K562 (cell line): Measurements from ENCODE around the gene HSPA5. TPM values are rescaled to one million over a fixed set of nuclear protein-coding genes. Genes with fewer than 3 reads are reported as not detected.

Source experiments
- ARNT ChIP-seq, 2 experiments: fragments of 450-650 bp; IDR thresholded peaks; 2 replicates each; pipeline ENCODE4 v1.6.1; 2016; ENCODE audit warnings: mild to moderate bottlenecking in 1 of 2
- BMI1 ChIP-seq: fragments of 150-350 bp; IDR thresholded peaks from 2 replicates; pipeline ENCODE4 v1.6.1; 2014; ENCODE audit warnings: low read length
- E2F8 ChIP-seq: fragments of 450-650 bp; IDR thresholded peaks from 2 replicates; pipeline ENCODE4 v1.7.1; 2018; ENCODE audit warnings: mild to moderate bottlenecking, low read depth; ENCODE audit not compliant: partially characterized antibody
- GABPA ChIP-seq: fragments of 200-800 bp; sonication (Bioruptor generic); conservative IDR thresholded peaks from 2 replicates; pipeline ENCODE4 v1.6.1; 2016; ENCODE audit warnings: low read depth, missing genetic modification characterization, missing compliant biosample characterization
- MAFK ChIP-seq: IDR thresholded peaks from 2 replicates; pipeline ENCODE4 v1.6.1; 2011; ENCODE audit warnings: low read length, improper control_type of control experiment
- MTA3 ChIP-seq: fragments of 450-650 bp; formaldehyde crosslinking; IDR thresholded peaks from 2 replicates; pipeline ENCODE4 v1.6.1; 2017; ENCODE audit warnings: mild to moderate bottlenecking, borderline replicate concordance
- MYC ChIP-seq, 2 experiments: fragments of 250-450 bp in 1 of 2; sonication (Bioruptor Pico) in 1 of 2; IDR thresholded peaks; 2 replicates each; pipeline versions ENCODE4 v1.5.1 to v1.6.1; 2012 to 2021; ENCODE audit warnings: low read depth in 2 of 2, borderline replicate concordance in 1 of 2, improper control_type of control experiment in 1 of 2, low read length in 1 of 2, mild to moderate bottlenecking in 1 of 2, moderate library complexity in 1 of 2
- NBN ChIP-seq: fragments of 450-650 bp; IDR thresholded peaks from 2 replicates; pipeline ENCODE4 v1.6.1; 2016; ENCODE audit warnings: low read depth, mild to moderate bottlenecking
- NFE2 ChIP-seq: IDR thresholded peaks from 2 replicates; pipeline ENCODE4 v1.6.1; 2014; ENCODE audit warnings: antibody characterized with exemption, low read depth
- RUNX1 ChIP-seq: sonication (generic); IDR thresholded peaks from 2 replicates; pipeline ENCODE4 v1.6.1; 2016; ENCODE audit warnings: antibody characterized with exemption, low read depth
- SMARCA4 ChIP-seq: fragments of 450-650 bp; IDR thresholded peaks from 2 replicates; pipeline ENCODE4 v1.6.1; 2016
- SREBF1 ChIP-seq: fragments of 150-350 bp; IDR thresholded peaks from 2 replicates; pipeline ENCODE4 v1.6.1; 2014; ENCODE audit warnings: antibody characterized with exemption, low read depth, low read length, borderline replicate concordance
- ZNF133 ChIP-seq: fragments of 250-450 bp; sonication (Bioruptor Pico); IDR thresholded peaks from 2 replicates; pipeline ENCODE4 v1.4.0; 2020; ENCODE audit warnings: mild to moderate bottlenecking
- ZNF24 ChIP-seq: fragments of 450-650 bp; IDR thresholded peaks from 2 replicates; pipeline ENCODE4 v1.6.1; 2016
- ZNF311 ChIP-seq: fragments of 250-450 bp; sonication (Bioruptor Pico); IDR thresholded peaks from 2 replicates; pipeline ENCODE4 v1.4.0; 2020; ENCODE audit warnings: mild to moderate bottlenecking, moderate library complexity
- ZNF609 ChIP-seq: sonication (generic); formaldehyde crosslinking; IDR thresholded peaks from 2 replicates; pipeline ENCODE4 v1.8.1; 2023; ENCODE audit warnings: missing genetic modification reagents, mild to moderate bottlenecking, borderline replicate concordance
- ZNF644 ChIP-seq: fragments of 200-800 bp; sonication (Bioruptor generic); IDR thresholded peaks from 2 replicates; pipeline ENCODE4 v1.6.1; 2016; ENCODE audit warnings: low read depth, missing genetic modification characterization, missing compliant biosample characterization
- ZNF76 ChIP-seq: fragments of 250-450 bp; sonication (Bioruptor Pico); IDR thresholded peaks from 2 replicates; pipeline ENCODE4 v1.4.0; 2020; ENCODE audit warnings: mild to moderate bottlenecking, moderate library complexity, borderline replicate concordance
- ZNF766 ChIP-seq: fragments of 200-800 bp; sonication (Bioruptor generic); conservative IDR thresholded peaks from 2 replicates; pipeline ENCODE4 v1.6.1; 2016; ENCODE audit warnings: missing genetic modification characterization, missing compliant biosample characterization
- polyA plus RNA-seq, 8 experiments: library from polyadenylated mRNA; depleted of rRNA in 4 of 8; stranded (reverse) in 5 of 8; unstranded in 3 of 8; fragments of >200 nt; fragmentation: Nextera tagmentation in 2 of 8; fragmentation: Illumina TruSeq in 1 of 8; extraction: Ambion mirVana in 2 of 8; extraction: Trizol in 1 of 8; gene quantifications; 2 replicates each; pipeline versions ENCODE4 v1.2.1 to v1.2.3, GENCODE V29; 2011 to 2014; ENCODE audit warnings: inconsistent platforms in 1 of 8, missing spikeins in 1 of 8
- total RNA-seq, 7 experiments: library from RNA; depleted of rRNA in 6 of 7; stranded (reverse); fragments of >200 nt in 6 of 7; fragmentation: Illumina TruSeq in 2 of 7; extraction: Trizol in 2 of 7; gene quantifications; 2 replicates each; pipeline versions ENCODE4 v1.2.1 to v1.2.3, GENCODE V29; 2011 to 2021; ENCODE audit warnings: low replicate concordance in 1 of 7
- TF ChIP-seq, protein P1 (sequence below): sonication (generic); formaldehyde crosslinking; IDR thresholded peaks from 2 replicates; pipeline ENCODE4 v1.8.1; 2022; ENCODE audit warnings: missing genetic modification reagents

HSPA5 gene
- total and polyA plus RNA-seq, 9 of the 15 experiments (the other 6 are each of a cell fraction or from before 2014, with no cell fraction given), result 48.0 to 265 (median 113) TPM

DNA sequence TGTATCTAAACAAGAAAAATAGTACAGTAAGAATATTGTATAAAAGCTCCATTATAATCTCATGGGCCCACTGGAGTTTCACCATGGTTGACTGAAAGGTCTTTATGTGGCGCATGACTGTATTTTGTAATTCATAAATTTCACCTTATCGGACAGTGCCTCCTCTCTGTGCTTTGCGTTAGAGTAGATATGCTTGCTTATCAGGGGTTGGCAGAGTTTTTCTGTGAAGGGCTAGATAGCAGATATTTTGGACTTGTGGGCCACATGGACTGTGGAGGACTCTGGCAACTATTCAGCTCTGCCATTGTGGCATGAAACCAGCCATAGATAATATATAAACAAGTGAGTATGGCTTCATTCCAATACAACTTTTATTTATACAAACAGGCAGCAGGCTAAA, 43.7 kb upstream of the HSPA5 start (continued):
- peak; percentile 98 for TF ChIP-seq MYC (IDR thresholded peaks at IDR 0.05; ENCODE audit: low read depth, low read length)
- no peak for TF ChIP-seq MYC (CRISPR knock-in tag; IDR thresholded peaks at IDR 0.05; ENCODE audit: borderline replicate concordance, low read depth)
- TF ChIP-seq ZNF311 (CRISPR knock-in tag), result peak; percentile 92
- TF ChIP-seq, protein P1, sequence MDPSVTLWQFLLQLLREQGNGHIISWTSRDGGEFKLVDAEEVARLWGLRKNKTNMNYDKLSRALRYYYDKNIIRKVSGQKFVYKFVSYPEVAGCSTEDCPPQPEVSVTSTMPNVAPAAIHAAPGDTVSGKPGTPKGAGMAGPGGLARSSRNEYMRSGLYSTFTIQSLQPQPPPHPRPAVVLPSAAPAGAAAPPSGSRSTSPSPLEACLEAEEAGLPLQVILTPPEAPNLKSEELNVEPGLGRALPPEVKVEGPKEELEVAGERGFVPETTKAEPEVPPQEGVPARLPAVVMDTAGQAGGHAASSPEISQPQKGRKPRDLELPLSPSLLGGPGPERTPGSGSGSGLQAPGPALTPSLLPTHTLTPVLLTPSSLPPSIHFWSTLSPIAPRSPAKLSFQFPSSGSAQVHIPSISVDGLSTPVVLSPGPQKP (CRISPR knock-in tag), result no peak
- no peak for TF ChIP-seq BMI1
- peak; percentile 99 for TF ChIP-seq ZNF644 (tag)
- peak; percentile 97 to 98 for TF ChIP-seq ARNT (IDR thresholded peaks at IDR 0.05)
- TF ChIP-seq NFE2, result peak; percentile 51; the same call in 1 of the 2 replicates
- no peak for TF ChIP-seq SREBF1
- peak; percentile 91 for TF ChIP-seq MTA3
- TF ChIP-seq NBN, result peak; percentile 70; the same call in 1 of the 2 replicates
- 0 out of 2 replicates have a peak, but pooled peaks have one; percentile 20 for TF ChIP-seq GABPA (tag)
- peak; percentile 98 for TF ChIP-seq ZNF766 (CRISPR knock-in tag)
- TF ChIP-seq ZNF76 (CRISPR knock-in tag), result peak; percentile 81; the same call in 1 of the 2 replicates
- no peak for TF ChIP-seq ZNF133 (CRISPR knock-in tag)
- TF ChIP-seq SMARCA4, result peak; percentile 100
- peak; percentile 17; the same call in 1 of the 2 replicates for TF ChIP-seq MAFK
- TF ChIP-seq E2F8, result peak; percentile 61
- 0 out of 2 replicates have a peak, but pooled peaks have one; percentile 81 for TF ChIP-seq RUNX1
- peak; percentile 81 for TF ChIP-seq ZNF24
- peak; percentile 94 for TF ChIP-seq ZNF609 (CRISPR knock-in tag)
